ENCODE measurements around the gene STX3.
"Not testable (repeated sequence)": the region's sequence is repeated elsewhere in the genome, so short reads cannot be mapped to it uniquely, and the experiment has no call there.

The STX3 gene

DNA sequence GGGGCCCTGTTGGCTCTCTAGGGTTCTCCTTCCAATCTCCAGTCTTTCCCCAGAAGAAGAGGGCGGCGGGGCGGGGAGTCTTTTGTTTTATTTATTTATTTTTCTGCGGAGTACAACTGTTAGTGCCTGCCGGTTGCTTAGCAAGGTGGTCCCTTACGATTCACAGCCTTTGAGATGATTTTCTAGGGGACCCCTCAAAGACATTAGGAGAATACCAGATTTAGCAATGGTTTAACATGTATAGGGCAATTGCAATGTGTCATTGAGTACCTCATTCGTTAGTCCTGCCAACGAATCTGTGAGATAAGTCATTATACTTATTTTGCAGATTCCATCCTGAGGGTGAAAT is 55.7 kb downstream of the STX3 start:
- no peak for DNase-seq (ENCODE audit: low read depth)
- H3K4me3 ChIP-seq (ENCODE audit: low read depth, low read length): peak overlapping the region; percentile 99
- TF ChIP-seq, protein P1, sequence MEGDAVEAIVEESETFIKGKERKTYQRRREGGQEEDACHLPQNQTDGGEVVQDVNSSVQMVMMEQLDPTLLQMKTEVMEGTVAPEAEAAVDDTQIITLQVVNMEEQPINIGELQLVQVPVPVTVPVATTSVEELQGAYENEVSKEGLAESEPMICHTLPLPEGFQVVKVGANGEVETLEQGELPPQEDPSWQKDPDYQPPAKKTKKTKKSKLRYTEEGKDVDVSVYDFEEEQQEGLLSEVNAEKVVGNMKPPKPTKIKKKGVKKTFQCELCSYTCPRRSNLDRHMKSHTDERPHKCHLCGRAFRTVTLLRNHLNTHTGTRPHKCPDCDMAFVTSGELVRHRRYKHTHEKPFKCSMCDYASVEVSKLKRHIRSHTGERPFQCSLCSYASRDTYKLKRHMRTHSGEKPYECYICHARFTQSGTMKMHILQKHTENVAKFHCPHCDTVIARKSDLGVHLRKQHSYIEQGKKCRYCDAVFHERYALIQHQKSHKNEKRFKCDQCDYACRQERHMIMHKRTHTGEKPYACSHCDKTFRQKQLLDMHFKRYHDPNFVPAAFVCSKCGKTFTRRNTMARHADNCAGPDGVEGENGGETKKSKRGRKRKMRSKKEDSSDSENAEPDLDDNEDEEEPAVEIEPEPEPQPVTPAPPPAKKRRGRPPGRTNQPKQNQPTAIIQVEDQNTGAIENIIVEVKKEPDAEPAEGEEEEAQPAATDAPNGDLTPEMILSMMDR (conservative IDR thresholded peaks at IDR 0.05; ENCODE audit: low read depth, low read length): no peak

DNA sequence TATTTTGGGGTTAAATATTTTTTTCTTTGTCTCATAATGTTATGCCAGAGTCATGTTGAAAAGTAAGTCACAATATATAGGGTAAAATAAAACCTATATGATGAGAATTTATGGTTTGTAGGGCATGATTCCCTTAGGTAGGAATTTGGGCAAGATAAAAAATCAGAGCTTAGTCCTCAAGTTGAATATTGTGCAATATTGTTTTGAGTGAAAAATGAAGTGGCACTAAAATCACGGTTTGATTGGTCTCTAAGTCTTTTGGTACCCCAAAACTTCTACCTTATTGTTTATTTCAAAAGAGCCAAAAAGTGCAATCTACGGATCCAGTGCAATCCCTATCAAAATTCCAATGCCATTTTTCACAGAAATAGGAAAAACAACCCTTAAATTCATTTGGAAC is 57.0 kb downstream of the STX3 start:
- no peak overlapping the region for H3K4me3 ChIP-seq (ENCODE audit: low read depth, low read length)
- TF ChIP-seq, protein P1 (conservative IDR thresholded peaks at IDR 0.05; ENCODE audit: low read depth, low read length): no peak
- DNase-seq (ENCODE audit: low read depth): no peak

DNA sequence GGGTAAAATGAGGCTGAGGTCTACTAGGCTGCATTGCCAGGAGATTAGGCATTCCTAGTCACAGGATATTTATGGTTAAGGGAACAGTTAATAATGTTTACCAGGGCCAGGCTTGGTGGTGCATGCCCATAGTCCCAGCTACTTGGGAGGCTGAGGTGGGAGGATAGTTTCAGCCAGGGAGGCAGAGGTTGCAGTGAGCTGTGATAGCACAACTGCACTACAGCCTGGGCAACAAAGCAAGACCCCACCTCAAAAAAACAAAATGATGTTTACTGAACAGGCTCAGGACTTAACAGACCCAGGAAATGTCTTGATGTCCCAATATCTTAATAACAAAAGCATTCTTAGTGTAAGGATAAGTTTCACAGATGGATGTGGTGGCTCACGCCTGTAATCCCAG is 58.2 kb downstream of the STX3 start:
- H3K4me3 ChIP-seq (ENCODE audit: low read depth, low read length): no peak overlapping the region

GRCh38 chr11:59814021-59814420 is 58.8 kb downstream of the STX3 start:
- TF ChIP-seq, protein P1 (conservative IDR thresholded peaks at IDR 0.05; ENCODE audit: low read depth, low read length): no peak
- H3K4me3 ChIP-seq (ENCODE audit: low read depth, low read length): no peak overlapping the region
- no peak for DNase-seq (ENCODE audit: low read depth)

More for the DNA sequence above, 58.2 kb downstream of the STX3 start:
- no peak for DNase-seq (ENCODE audit: low read depth)
- TF ChIP-seq, protein P1 (conservative IDR thresholded peaks at IDR 0.05; ENCODE audit: low read depth, low read length): no peak

DNA sequence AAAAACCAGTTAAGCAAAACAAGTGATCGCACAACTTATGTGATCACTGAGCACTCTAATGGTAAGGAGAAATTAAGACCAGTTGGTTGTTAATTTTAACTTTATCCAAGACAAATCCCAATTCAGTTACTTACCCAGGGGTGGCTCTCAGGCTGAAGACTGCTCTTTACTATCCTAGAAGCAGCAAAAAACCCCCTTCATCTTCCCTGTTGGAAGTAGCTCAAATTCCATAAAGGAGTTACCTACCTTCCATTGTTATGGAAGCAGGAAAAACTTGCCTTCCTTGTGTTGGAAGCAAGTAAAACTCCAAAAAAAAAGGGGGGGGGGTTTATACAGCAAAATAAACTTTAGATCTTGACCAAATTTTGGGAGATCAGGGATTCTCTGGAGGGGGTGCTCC is 60.6 kb downstream of the STX3 start:
- no peak for DNase-seq (ENCODE audit: low read depth)
- TF ChIP-seq, protein P1 (conservative IDR thresholded peaks at IDR 0.05; ENCODE audit: low read depth, low read length): no peak
- no peak overlapping the region for H3K4me3 ChIP-seq (ENCODE audit: low read depth, low read length)

DNA sequence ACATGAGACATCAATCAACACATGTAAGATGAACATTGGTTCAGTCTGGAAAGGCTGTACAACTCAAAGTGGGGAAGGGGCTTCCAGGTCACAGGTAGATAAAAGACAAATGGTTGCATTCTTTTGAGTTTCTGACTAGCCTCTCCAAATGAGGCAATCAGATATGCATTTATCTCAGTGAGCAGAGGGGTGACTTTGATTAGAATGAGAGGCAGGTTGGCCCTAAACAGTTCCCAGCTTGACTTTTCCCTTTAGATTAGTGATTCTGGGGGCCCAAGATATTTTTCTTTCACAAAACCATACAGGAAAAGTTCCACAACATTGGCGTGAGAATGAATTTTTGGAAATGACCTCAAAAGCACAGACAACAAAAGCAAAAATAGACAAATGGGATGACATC is 61.3 kb downstream of the STX3 start:
- DNase-seq (ENCODE audit: low read depth); H3K4me3 ChIP-seq (ENCODE audit: low read depth, low read length): not testable (repeated sequence)

DNA sequence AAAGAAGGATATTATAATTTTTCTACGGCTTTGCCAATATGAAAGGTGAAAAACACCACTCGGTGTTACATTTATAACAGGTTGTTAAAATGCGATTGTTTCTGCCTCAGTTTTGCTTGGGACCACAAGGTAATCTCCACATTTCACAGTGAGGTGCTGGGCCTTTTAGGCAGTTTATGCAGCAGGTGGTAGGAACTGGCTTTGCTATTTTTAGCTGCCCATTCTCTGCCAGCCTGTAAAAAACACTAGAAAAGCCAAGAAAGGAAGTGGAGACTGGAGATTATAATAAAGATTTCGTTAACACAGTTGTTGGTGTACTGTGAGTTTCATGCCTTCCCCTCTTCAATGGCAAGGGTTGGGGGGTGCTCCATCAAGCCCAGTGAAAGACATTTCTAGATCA is 63.4 kb downstream of the STX3 start:
- DNase-seq (ENCODE audit: low read depth): no peak
- TF ChIP-seq, protein P1 (conservative IDR thresholded peaks at IDR 0.05; ENCODE audit: low read depth, low read length): no peak
- H3K4me3 ChIP-seq (ENCODE audit: low read depth, low read length): no peak overlapping the region
